SK-N-SH (cell line): ENCODE results near the gene LACTB. TPM values are rescaled to one million over a fixed set of nuclear protein-coding genes. Genes with fewer than 3 reads are reported as not detected.

ENCODE experiments used
- CTCF ChIA-PET: fragments of 300-600, 350-600 bp; formaldehyde crosslinking; extraction: SDS; loops from one replicate; lab custom pipeline; 2021; lab: Yijun Ruan, JAX
- POLR2A ChIA-PET: fragments of 350-600 bp; sonication (Branson Sonifier 250); formaldehyde crosslinking; extraction: SDS; loops from one replicate; lab custom pipeline; 2020; ENCODE audit warnings: antibody characterized with exemption, inconsistent platforms; lab: Yijun Ruan, JAX
- DNase-seq: peaks from one replicate; pipeline ENCODE4 v3.0.0; 2012
- H2AFZ ChIP-seq: fragments of 200-600 bp; sonication (generic); 2 replicates; pipeline ENCODE4 v1.8.1; 2016; ENCODE audit warnings: antibody characterized with exemption, mild to moderate bottlenecking, low read depth
- H3F3A ChIP-seq: fragments of 200-600 bp; sonication (generic); replicated peaks from 2 replicates; pipeline ENCODE3; 2016; ENCODE audit warnings: antibody characterized with exemption, mild to moderate bottlenecking; ENCODE audit not compliant: insufficient read depth
- H3K27ac ChIP-seq, 2 experiments: fragments of 200-500 bp in 1 of 2; fragments of 200-600 bp in 1 of 2; sonication (Bioruptor generic) in 1 of 2; sonication (generic), shearing (Covaris generic) in 1 of 2; 2 replicates each; pipeline versions ENCODE4 v1.5.1 to v1.6.1; 2014 to 2016; ENCODE audit warnings: low read depth in 2 of 2, inconsistent platforms in 1 of 2, low read length in 1 of 2, mild to moderate bottlenecking in 1 of 2, mixed read lengths in 1 of 2
- H3K27me3 ChIP-seq: fragments of 200-600 bp; sonication (generic), shearing (Covaris generic); 2 replicates; pipeline ENCODE4 v1.6.1; 2016; ENCODE audit warnings: mixed run types; ENCODE audit not compliant: insufficient read depth
- H3K36me3 ChIP-seq, 2 experiments: fragments of 200-500 bp in 1 of 2; fragments of 200-600 bp in 1 of 2; sonication (Bioruptor generic) in 1 of 2; sonication (generic) in 1 of 2; replicated peaks in 1 of 2; 2 replicates each; pipeline versions ENCODE3 to v1.5.1; 2014 to 2016; ENCODE audit warnings: low read length in 1 of 2, mild to moderate bottlenecking in 1 of 2; ENCODE audit not compliant: insufficient read depth in 2 of 2, control insufficient read depth in 1 of 2
- H3K4me1 ChIP-seq, 2 experiments: fragments of 200-500 bp in 1 of 2; fragments of 200-600 bp in 1 of 2; sonication (Bioruptor generic) in 1 of 2; sonication (generic), shearing (Covaris generic) in 1 of 2; 2 replicates each; pipeline versions ENCODE4 v1.5.1 to v1.6.1; 2014 to 2016; ENCODE audit warnings: low read depth in 1 of 2, low read length in 1 of 2, mixed run types in 1 of 2; ENCODE audit not compliant: insufficient read depth in 2 of 2, control insufficient read depth in 1 of 2
- H3K4me2 ChIP-seq: fragments of 200-600 bp; sonication (generic), shearing (Covaris generic); 2 replicates; pipeline ENCODE4 v1.6.1; 2017; ENCODE audit warnings: mixed run types
- H3K4me3 ChIP-seq, 2 experiments: fragments of 200-500 bp in 1 of 2; fragments of 200-600 bp in 1 of 2; sonication (Bioruptor generic) in 1 of 2; sonication (generic), shearing (Covaris generic) in 1 of 2; 2 replicates each; pipeline versions ENCODE4 v1.5.1 to v1.8.1; 2014 to 2016; ENCODE audit warnings: low read depth in 2 of 2, inconsistent platforms in 1 of 2, low read length in 1 of 2, mild to moderate bottlenecking in 1 of 2, mixed read lengths in 1 of 2, moderate library complexity in 1 of 2
- H3K79me2 ChIP-seq: fragments of 200-600 bp; sonication (generic); 2 replicates; pipeline ENCODE4 v1.8.1; 2017; ENCODE audit warnings: mild to moderate bottlenecking; ENCODE audit not compliant: insufficient read depth
- H3K9ac ChIP-seq: fragments of 200-600 bp; sonication (generic); 2 replicates; pipeline ENCODE4 v1.6.1; 2017; ENCODE audit warnings: mixed run types
- H3K9me2 ChIP-seq: fragments of 200-600 bp; sonication (generic); 2 replicates; pipeline ENCODE4 v1.6.1; 2017; ENCODE audit warnings: mixed run types
- H3K9me3 ChIP-seq: fragments of 200-600 bp; sonication (generic); 2 replicates; pipeline ENCODE4 v1.6.1; 2017; ENCODE audit warnings: mixed run types, mild to moderate bottlenecking, moderate library complexity
- H4K20me1 ChIP-seq: fragments of 200-600 bp; sonication (generic); 2 replicates; pipeline ENCODE4 v1.6.1; 2017; ENCODE audit warnings: mild to moderate bottlenecking, mixed run types; ENCODE audit not compliant: insufficient read depth
- CHD2 ChIP-seq: fragments of 150-350 bp; IDR thresholded peaks from 2 replicates; pipeline ENCODE4 v1.6.1; 2018; ENCODE audit warnings: low read length; ENCODE audit not compliant: partially characterized antibody
- EP300 ChIP-seq, 2 experiments: IDR thresholded peaks; 2 replicates each; pipeline versions ENCODE4 v1.4.0 to v1.6.1; 2012; ENCODE audit warnings: borderline replicate concordance in 1 of 2, low read depth in 1 of 2, low read length in 1 of 2
- EZH2phosphoT487 ChIP-seq: fragments of 200-600 bp; sonication (generic); IDR thresholded peaks from 2 replicates; pipeline ENCODE4 v1.6.1; 2017; ENCODE audit warnings: low read depth, mixed run types, mild to moderate bottlenecking, antibody characterized with exemption, moderate library complexity, borderline replicate concordance
- FOSL2 ChIP-seq: IDR thresholded peaks from 2 replicates; pipeline ENCODE4 v1.4.0; 2012; ENCODE audit warnings: low read depth, mild to moderate bottlenecking, moderate library complexity, borderline replicate concordance
- GABPA ChIP-seq: IDR thresholded peaks from 2 replicates; pipeline ENCODE4 v1.4.0; 2012; ENCODE audit warnings: low read depth, mild to moderate bottlenecking
- GATA2 ChIP-seq: sonication (generic); formaldehyde crosslinking; IDR thresholded peaks from 2 replicates; pipeline ENCODE4 v1.5.0; 2020; ENCODE audit warnings: mild to moderate bottlenecking, missing genetic modification reagents
- JUND ChIP-seq: IDR thresholded peaks from 2 replicates; pipeline ENCODE4 v1.4.0; 2012
- MEF2A ChIP-seq: IDR thresholded peaks from 2 replicates; pipeline ENCODE4 v1.4.0; 2012; ENCODE audit warnings: low read depth, borderline replicate concordance
- NFIC ChIP-seq: IDR thresholded peaks from 2 replicates; pipeline ENCODE4 v1.4.0; 2012; ENCODE audit warnings: borderline replicate concordance
- POLR2AphosphoS5 ChIP-seq: IDR thresholded peaks from 2 replicates; pipeline ENCODE4 v1.6.1; 2012; ENCODE audit warnings: low read depth, low read length
- RAD21 ChIP-seq: IDR thresholded peaks from 2 replicates; pipeline ENCODE4 v1.6.1; 2012; ENCODE audit warnings: mild to moderate bottlenecking, low read length
- RCOR1 ChIP-seq: fragments of 150-350 bp; IDR thresholded peaks from 2 replicates; pipeline ENCODE4 v1.6.1; 2017; ENCODE audit warnings: antibody characterized with exemption, low read length
- RFX5 ChIP-seq: IDR thresholded peaks from 2 replicates; pipeline ENCODE4 v1.6.1; 2012; ENCODE audit warnings: mild to moderate bottlenecking, improper control_type of control experiment, low read length
- SIN3A ChIP-seq: IDR thresholded peaks from 2 replicates; pipeline ENCODE4 v1.6.1; 2012; ENCODE audit warnings: low read depth, mild to moderate bottlenecking, low read length, moderate library complexity, borderline replicate concordance
- SMC3 ChIP-seq: IDR thresholded peaks from 2 replicates; pipeline ENCODE4 v1.6.1; 2012; ENCODE audit warnings: low read depth, low read length, improper control_type of control experiment
- TAF1 ChIP-seq: IDR thresholded peaks from 2 replicates; pipeline ENCODE4 v1.6.1; 2012; ENCODE audit warnings: low read depth, mild to moderate bottlenecking, low read length, moderate library complexity, borderline replicate concordance
- TCF12 ChIP-seq: IDR thresholded peaks from 2 replicates; pipeline ENCODE4 v1.4.0; 2012
- YY1 ChIP-seq: IDR thresholded peaks from 2 replicates; pipeline ENCODE4 v1.4.0; 2012; ENCODE audit warnings: low read depth, mild to moderate bottlenecking
- WGBS: methylation state at CpG from one replicate; pipeline ENCODE4 v1.1.6; 2017; ENCODE audit warnings: low lambda C conversion rate; 5-methylcytosine and 5-hydroxymethylcytosine counted together
- polyA plus RNA-seq, 3 experiments: library from polyadenylated mRNA; depleted of rRNA; stranded (reverse); fragments of >200 nt; gene quantifications; 2 replicates each; pipeline ENCODE4 v1.2.3, GENCODE V29; 2012
- TF ChIP-seq, protein P1 (sequence below): IDR thresholded peaks from 2 replicates; pipeline ENCODE4 v1.4.0; 2012; ENCODE audit warnings: low read depth
- TF ChIP-seq, protein P2 (sequence below): IDR thresholded peaks from 2 replicates; pipeline ENCODE4 v1.4.0; 2012; ENCODE audit warnings: low read depth, borderline replicate concordance
- TF ChIP-seq, protein P3 (sequence below): fragments of 150-350 bp; IDR thresholded peaks from 2 replicates; pipeline ENCODE4 v1.6.1; 2017; ENCODE audit warnings: antibody characterized with exemption, low read length, low read depth, borderline replicate concordance

LACTB gene
- polyA plus RNA-seq, 1 of the 3 experiments (the other 2 are of a cell fraction) = 23.3 TPM

DNA sequence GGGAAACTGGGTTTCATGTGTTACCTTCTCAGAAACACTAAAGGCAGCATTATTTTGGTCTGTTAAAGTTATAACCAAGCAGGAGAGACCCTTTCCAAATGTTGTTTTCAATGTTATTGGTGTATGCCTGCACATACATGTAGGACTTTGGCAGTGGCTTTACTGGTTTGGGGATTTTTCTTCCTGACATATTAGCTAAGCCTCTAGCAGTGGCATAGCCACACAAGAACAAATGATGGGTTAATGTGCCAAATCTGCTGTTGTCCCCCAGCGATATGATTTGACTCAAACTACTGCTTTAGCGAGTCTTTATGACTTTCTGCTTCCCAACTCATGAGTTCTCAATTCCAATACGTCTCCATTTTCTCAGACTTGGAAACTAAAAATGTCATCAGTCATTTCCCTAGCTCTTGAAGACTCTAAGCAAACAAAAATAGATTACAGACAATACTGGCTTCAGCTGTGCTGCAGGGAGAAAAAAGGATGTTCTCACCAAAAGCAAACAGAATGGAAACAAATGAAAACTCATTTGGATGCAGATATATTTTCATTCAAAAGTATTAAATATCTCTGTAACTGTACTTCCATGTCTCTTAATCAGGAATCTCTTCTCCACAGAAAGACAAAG lies 49.5 kb upstream of the LACTB start:
- H3K9me2 ChIP-seq = no peaks in the 10 kb centered on the region
- H3K4me2 ChIP-seq = no peak overlapping the region
- H3K9ac ChIP-seq = no peak overlapping the region
- TF ChIP-seq CHD2 = no peak
- TF ChIP-seq EP300 (IDR thresholded peaks at IDR 0.05; ENCODE audit: borderline replicate concordance in 1 of 2, low read depth in 1 of 2, low read length in 1 of 2) = no peak
- peak; percentile 8; the same call in 1 of the 2 replicates for TF ChIP-seq POLR2AphosphoS5
- no peak for TF ChIP-seq RCOR1
- TF ChIP-seq JUND = 0 out of 2 replicates have a peak, but pooled peaks have one; percentile 2
- 0 out of 2 replicates have a peak, but pooled peaks have one; percentile 1 for TF ChIP-seq FOSL2
- no peak for TF ChIP-seq SMC3
- 85% methylated on average over 3 of the region's 3 CpGs for WGBS
- H3K79me2 ChIP-seq = peaks cover under 1% of the 10 kb centered on the region; the same call in 1 of the 2 replicates
- peaks cover 43 to 52% of the 10 kb centered on the region in 2 experiments for H3K36me3 ChIP-seq
- H4K20me1 ChIP-seq = peaks cover 47% of the 10 kb centered on the region
- H3K9me3 ChIP-seq = no peaks in the 10 kb centered on the region
- H3K27ac ChIP-seq = peak overlapping the region; percentile 24 to 91
- no peaks in the 10 kb centered on the region for H3K27me3 ChIP-seq
- H3F3A ChIP-seq = peaks cover 89% of the 10 kb centered on the region
- CTCF ChIA-PET = interaction anchor here (1.1 to 1.8 kb wide), 4 partner anchors 10 to 24 kb away, joined by 3 to 5 read pairs (median 4); no protein-coding TSS in a partner anchor
- H3K4me1 ChIP-seq = peaks cover 9 to 14% of the 10 kb centered on the region in 2 experiments; a peak in 2 of 4 replicates
- no peak overlapping the region for H2AFZ ChIP-seq
- no peak for DNase-seq
- H3K4me3 ChIP-seq = no peak overlapping the region
- POLR2A ChIA-PET = no interaction called here

DNA sequence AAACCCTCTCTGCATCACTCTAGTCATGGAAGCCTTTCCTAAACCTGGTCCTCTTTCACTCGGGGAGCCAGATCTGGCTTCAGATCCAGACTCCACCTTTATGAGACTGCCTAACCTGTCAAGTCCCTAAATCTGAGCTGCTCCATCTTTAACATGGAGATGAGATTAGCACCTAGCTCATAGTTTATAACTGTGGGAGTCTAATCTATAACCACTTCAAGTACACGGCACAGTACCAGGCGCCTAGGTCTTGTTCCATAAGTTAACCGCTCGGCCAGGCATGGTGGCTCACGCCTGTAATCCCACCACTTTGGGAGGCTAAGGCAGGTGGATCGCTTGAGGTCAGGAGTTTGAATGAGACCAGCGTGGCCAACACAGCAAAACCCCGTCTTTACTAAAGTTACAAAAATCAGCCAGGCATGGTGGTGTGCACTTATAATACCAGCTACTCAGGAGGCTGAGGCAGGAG lies 48.8 kb upstream of the LACTB start:
- H3K4me2 ChIP-seq = no peak overlapping the region
- TF ChIP-seq POLR2AphosphoS5 (peak; percentile 43), GATA2 (CRISPR knock-in tag) (no peak), RAD21 (no peak), RCOR1 (no peak), RFX5 (no peak), GABPA (no peak), TCF12 (no peak), TAF1 (no peak), EZH2phosphoT487 (no peak), SIN3A (peak; percentile 26; the same call in 1 of the 2 replicates), YY1 (no peak), SMC3 (no peak), NFIC (no peak), MEF2A (no peak)
- TF ChIP-seq, protein P1, sequence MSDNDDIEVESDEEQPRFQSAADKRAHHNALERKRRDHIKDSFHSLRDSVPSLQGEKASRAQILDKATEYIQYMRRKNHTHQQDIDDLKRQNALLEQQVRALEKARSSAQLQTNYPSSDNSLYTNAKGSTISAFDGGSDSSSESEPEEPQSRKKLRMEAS = no peak
- TF ChIP-seq, protein P2, sequence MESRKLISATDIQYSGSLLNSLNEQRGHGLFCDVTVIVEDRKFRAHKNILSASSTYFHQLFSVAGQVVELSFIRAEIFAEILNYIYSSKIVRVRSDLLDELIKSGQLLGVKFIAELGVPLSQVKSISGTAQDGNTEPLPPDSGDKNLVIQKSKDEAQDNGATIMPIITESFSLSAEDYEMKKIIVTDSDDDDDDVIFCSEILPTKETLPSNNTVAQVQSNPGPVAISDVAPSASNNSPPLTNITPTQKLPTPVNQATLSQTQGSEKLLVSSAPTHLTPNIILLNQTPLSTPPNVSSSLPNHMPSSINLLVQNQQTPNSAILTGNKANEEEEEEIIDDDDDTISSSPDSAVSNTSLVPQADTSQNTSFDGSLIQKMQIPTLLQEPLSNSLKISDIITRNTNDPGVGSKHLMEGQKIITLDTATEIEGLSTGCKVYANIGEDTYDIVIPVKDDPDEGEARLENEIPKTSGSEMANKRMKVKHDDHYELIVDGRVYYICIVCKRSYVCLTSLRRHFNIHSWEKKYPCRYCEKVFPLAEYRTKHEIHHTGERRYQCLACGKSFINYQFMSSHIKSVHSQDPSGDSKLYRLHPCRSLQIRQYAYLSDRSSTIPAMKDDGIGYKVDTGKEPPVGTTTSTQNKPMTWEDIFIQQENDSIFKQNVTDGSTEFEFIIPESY = peak; percentile 16; the same call in 1 of the 2 replicates
- TF ChIP-seq, protein P3, sequence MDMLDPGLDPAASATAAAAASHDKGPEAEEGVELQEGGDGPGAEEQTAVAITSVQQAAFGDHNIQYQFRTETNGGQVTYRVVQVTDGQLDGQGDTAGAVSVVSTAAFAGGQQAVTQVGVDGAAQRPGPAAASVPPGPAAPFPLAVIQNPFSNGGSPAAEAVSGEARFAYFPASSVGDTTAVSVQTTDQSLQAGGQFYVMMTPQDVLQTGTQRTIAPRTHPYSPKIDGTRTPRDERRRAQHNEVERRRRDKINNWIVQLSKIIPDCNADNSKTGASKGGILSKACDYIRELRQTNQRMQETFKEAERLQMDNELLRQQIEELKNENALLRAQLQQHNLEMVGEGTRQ = no peak
- TF ChIP-seq, all 33 proteins: peak for 3
- Histone ChIP-seq H3K79me2 (no peaks in the 10 kb centered on the region), H3K36me3 (peaks cover 36 to 45% of the 10 kb centered on the region in 2 experiments), H3K4me1 (peaks cover 9 to 14% of the 10 kb centered on the region in 2 experiments; a peak in 2 of 4 replicates), H3K27me3 (no peaks in the 10 kb centered on the region), H4K20me1 (peaks cover 40% of the 10 kb centered on the region), H3F3A (peaks cover 85% of the 10 kb centered on the region), H3K27ac (peak overlapping the region; percentile 79 to 91; a peak in 3 of 4 replicates), H3K9me2 (no peaks in the 10 kb centered on the region), H2AFZ (no peak overlapping the region), H3K4me3 (no peak overlapping the region), H3K9me3 (no peaks in the 10 kb centered on the region), H3K9ac (no peak overlapping the region)
- DNase-seq = no peak
- POLR2A ChIA-PET = no interaction called here
- CTCF ChIA-PET = interaction anchor here (0.6 to 1.8 kb wide), 6 partner anchors 10 to 24 kb away, joined by 3 to 5 read pairs (median 4); no protein-coding TSS in a partner anchor
- 88% methylated on average over 9 of the region's 9 CpGs for WGBS
